ENCODE results near the gene S1PR4.
A peak's percentile ranks its signal among the peaks of the same experiment; 100 is the strongest.

S1PR4 gene
- 47.0 to 79.8 (median 54.3) reads per million in 4 donors for total RNA-seq

GRCh38 chr19:3178377-3178972 is at the start of gene S1PR4:
S1PR4 (plus strand) TSS chr19:3178769; CDS start chr19:3178793, 24 bp downstream.
- peak; percentile 44 to 88 (median 52) for DNase-seq

GRCh38 chr19:3129112-3129511 is 49.5 kb upstream of the S1PR4 start:
- DNase-seq = peak in 1 of 5 donors; percentile 36

GRCh38 chr19:3131168-3131567 is 47.4 kb upstream of the S1PR4 start:
- DNase-seq = no peak

GRCh38 chr19:3132971-3133792 is 45.4 kb upstream of the S1PR4 start:
- DNase-seq = peak; percentile 52 to 96 (median 67)

GRCh38 chr19:3133793-3134116 is 44.8 kb upstream of the S1PR4 start:
- DNase-seq = no peak

GRCh38 chr19:3135961-3136683 is 42.4 kb upstream of the S1PR4 start, which contains the start of gene GNA15:
GNA15 (plus strand) TSS chr19:3136033; CDS start chr19:3136451, 418 bp downstream.
- DNase-seq = peak; percentile 10 to 73 (median 40)

GRCh38 chr19:3136684-3137055 is 41.9 kb upstream of the S1PR4 start:
- no peak for DNase-seq

GRCh38 chr19:3137119-3137518 is 41.5 kb upstream of the S1PR4 start:
- DNase-seq = no peak

- no peak for DNase-seq
Measured at GRCh38 chr19:3138268-3138667, 40.3 kb upstream of the S1PR4 start.

- DNase-seq = no peak
Measured at GRCh38 chr19:3140667-3141038, 37.9 kb upstream of the S1PR4 start.

GRCh38 chr19:3142292-3142670 is 36.3 kb upstream of the S1PR4 start:
- DNase-seq = no peak

GRCh38 chr19:3142781-3143337 is 35.7 kb upstream of the S1PR4 start:
- no peak for DNase-seq

- no peak for DNase-seq
Measured at GRCh38 chr19:3145909-3146676, 32.5 kb upstream of the S1PR4 start.

- DNase-seq = peak; percentile 30 to 66 (median 51)
Measured at GRCh38 chr19:3146677-3147100, 31.9 kb upstream of the S1PR4 start.

GRCh38 chr19:3148503-3148902 is 30.1 kb upstream of the S1PR4 start:
- DNase-seq = no peak

GRCh38 chr19:3149089-3149488 is 29.5 kb upstream of the S1PR4 start:
- no peak for DNase-seq

GRCh38 chr19:3149526-3150505 is 28.8 kb upstream of the S1PR4 start:
- no peak for DNase-seq

GRCh38 chr19:3150739-3151329 is 27.7 kb upstream of the S1PR4 start:
- DNase-seq = no peak

GRCh38 chr19:3151563-3152418 is 26.8 kb upstream of the S1PR4 start:
- no peak for DNase-seq

GRCh38 chr19:3152419-3152780 is 26.2 kb upstream of the S1PR4 start:
- DNase-seq = no peak

Measured in T-helper 1 cell (primary cell).